ENCODE results near the gene AGFG1.

DNA sequence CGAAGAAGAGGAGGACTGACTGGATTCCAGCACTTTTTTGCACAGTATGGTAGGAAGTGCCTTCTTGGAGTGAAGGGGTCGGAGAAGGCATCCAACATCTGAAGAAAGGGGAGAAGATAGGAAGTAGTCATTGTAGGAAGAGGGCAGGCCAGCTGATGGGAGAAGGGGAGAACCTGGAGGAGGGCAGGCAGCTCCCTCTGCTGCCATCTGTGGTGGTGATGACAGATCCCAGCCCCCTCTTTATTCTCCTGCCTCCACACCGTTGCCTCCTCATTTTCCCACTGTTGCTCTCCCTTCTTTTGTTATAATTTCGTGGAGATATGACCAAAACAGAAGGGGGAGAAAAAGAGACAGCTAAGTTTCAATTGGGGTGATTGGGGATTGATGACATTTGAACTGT lies 123.8 kb downstream of the AGFG1 start:
- TF ChIP-seq POLR2A (IDR thresholded peaks at IDR 0.05): no peak
- TF ChIP-seq, protein P1, sequence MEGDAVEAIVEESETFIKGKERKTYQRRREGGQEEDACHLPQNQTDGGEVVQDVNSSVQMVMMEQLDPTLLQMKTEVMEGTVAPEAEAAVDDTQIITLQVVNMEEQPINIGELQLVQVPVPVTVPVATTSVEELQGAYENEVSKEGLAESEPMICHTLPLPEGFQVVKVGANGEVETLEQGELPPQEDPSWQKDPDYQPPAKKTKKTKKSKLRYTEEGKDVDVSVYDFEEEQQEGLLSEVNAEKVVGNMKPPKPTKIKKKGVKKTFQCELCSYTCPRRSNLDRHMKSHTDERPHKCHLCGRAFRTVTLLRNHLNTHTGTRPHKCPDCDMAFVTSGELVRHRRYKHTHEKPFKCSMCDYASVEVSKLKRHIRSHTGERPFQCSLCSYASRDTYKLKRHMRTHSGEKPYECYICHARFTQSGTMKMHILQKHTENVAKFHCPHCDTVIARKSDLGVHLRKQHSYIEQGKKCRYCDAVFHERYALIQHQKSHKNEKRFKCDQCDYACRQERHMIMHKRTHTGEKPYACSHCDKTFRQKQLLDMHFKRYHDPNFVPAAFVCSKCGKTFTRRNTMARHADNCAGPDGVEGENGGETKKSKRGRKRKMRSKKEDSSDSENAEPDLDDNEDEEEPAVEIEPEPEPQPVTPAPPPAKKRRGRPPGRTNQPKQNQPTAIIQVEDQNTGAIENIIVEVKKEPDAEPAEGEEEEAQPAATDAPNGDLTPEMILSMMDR (IDR thresholded peaks at IDR 0.05): no peak

All from testis (tissue), 2 donors.